Posterior vena cava (tissue), 2 donors: ENCODE results near the gene WDPCP. TPM values are rescaled to one million over a fixed set of nuclear protein-coding genes. Genes with fewer than 3 reads are reported as not detected.
"Not testable (repeated sequence)": the region's sequence is repeated elsewhere in the genome, so short reads cannot be mapped to it uniquely, and the experiment has no call there.

Experiments
- DNase-seq: peaks from one replicate; pipeline ENCODE4 v3.0.0-alpha.2; 2020; ENCODE audit warnings: low spot score
- intact Hi-C, 2 donors: fragments of 100-400 bp; cut with DNase I; formaldehyde crosslinking; loops; one replicate each; pipeline versions ENCODE4 v1.14.1 to v1.14.2; 2022 to 2023
- total RNA-seq, 2 donors: library from RNA; stranded (reverse); fragmentation: NEBNext Ultra II Directional; extraction: Animal tissue kit (Norgen Biotek cat#: 25700); gene quantifications; one replicate each; pipeline ENCODE4 v1.2.1, GENCODE V29; 2021
- donor health status: DM: yes; HTN: yes; CAD: no.
- donor health status: DM: yes; HTN: yes; CAD: no.

The WDPCP gene
- total RNA-seq, 2 donors from 2014 or later, result 19.5 to 20.0 TPM

GRCh38 chr2:63192889-63193774 lies 395.1 kb downstream of the WDPCP start:
- DNase-seq, result no peak
- intact Hi-C loops, result no loop called here

GRCh38 chr2:63192169-63192888 lies 395.9 kb downstream of the WDPCP start:
- intact Hi-C loops, result no loop called here
- no peak for DNase-seq

GRCh38 chr2:63189026-63189425 lies 399.3 kb downstream of the WDPCP start:
- intact Hi-C loops, result no loop called here
- DNase-seq, result no peak

- intact Hi-C loops, result no loop called here
Observed at GRCh38 chr2:63186331-63186730, 401.9 kb downstream of the WDPCP start.

GRCh38 chr2:63163161-63163820 lies 425.0 kb downstream of the WDPCP start:
- intact Hi-C loops, result no loop called here
- DNase-seq, result no peak

More at GRCh38 chr2:63186331-63186730, 401.9 kb downstream of the WDPCP start:
- DNase-seq, result no peak

- intact Hi-C loops, result no loop called here
- no peak for DNase-seq
Observed at GRCh38 chr2:63159262-63159661, 429.0 kb downstream of the WDPCP start.

GRCh38 chr2:63136683-63137082 lies 451.6 kb downstream of the WDPCP start:
- intact Hi-C loops, result not testable (repeated sequence)

GRCh38 chr2:63132020-63132419 lies 456.3 kb downstream of the WDPCP start:
- DNase-seq, result no peak
- intact Hi-C loops, result no loop called here

More at GRCh38 chr2:63136683-63137082, 451.6 kb downstream of the WDPCP start:
- DNase-seq, result not testable (repeated sequence)

- intact Hi-C loops, result no loop called here
- DNase-seq, result no peak
Observed at GRCh38 chr2:63131196-63131595, 457.1 kb downstream of the WDPCP start.

- intact Hi-C loops, result no loop called here
- no peak for DNase-seq
Observed at GRCh38 chr2:63127594-63127993, 460.7 kb downstream of the WDPCP start.

GRCh38 chr2:63124850-63125249 lies 463.4 kb downstream of the WDPCP start:
- intact Hi-C loops, result no loop called here
- no peak for DNase-seq

- no peak for DNase-seq
- intact Hi-C loops, result no loop called here
Observed at GRCh38 chr2:63124218-63124617, 464.1 kb downstream of the WDPCP start.

GRCh38 chr2:63122921-63123320 lies 465.4 kb downstream of the WDPCP start:
- no peak for DNase-seq
- intact Hi-C loops, result no loop called here

GRCh38 chr2:63121055-63121834 lies 467.0 kb downstream of the WDPCP start:
- intact Hi-C loops, result no loop called here
- DNase-seq, result no peak

GRCh38 chr2:63118821-63119220 lies 469.5 kb downstream of the WDPCP start:
- intact Hi-C loops, result no loop called here

GRCh38 chr2:63104482-63104881 lies 483.8 kb downstream of the WDPCP start:
- no peak for DNase-seq
- intact Hi-C loops, result no loop called here

More at GRCh38 chr2:63118821-63119220, 469.5 kb downstream of the WDPCP start:
- no peak for DNase-seq

GRCh38 chr2:63101954-63102353 lies 486.3 kb downstream of the WDPCP start:
- intact Hi-C loops, result no loop called here
- no peak for DNase-seq

GRCh38 chr2:63099032-63099431 lies 489.2 kb downstream of the WDPCP start:
- intact Hi-C loops, result no loop called here

GRCh38 chr2:63096491-63096890 lies 491.8 kb downstream of the WDPCP start:
- intact Hi-C loops, result no loop called here
- DNase-seq, result no peak

More at GRCh38 chr2:63099032-63099431, 489.2 kb downstream of the WDPCP start:
- no peak for DNase-seq
